GM19035 (cell line): ENCODE results near the gene UTP11.
A peak's percentile ranks its signal among the peaks of the same experiment; 100 is the strongest.
"Not testable (repeated sequence)": the region's sequence is repeated elsewhere in the genome, so short reads cannot be mapped to it uniquely, and the experiment has no call there.

ENCODE experiments used
- ATAC-seq: cut with Tn5 transposase; IDR thresholded peaks from one replicate; pipeline ENCODE4 v1.9.1; 2021; ENCODE audit not compliant: unreplicated experiment

The UTP11 gene

GRCh38 chr1:38012363-38013226 lies at the start of gene UTP11:
UTP11 (plus strand) TSS chr1:38012734; CDS start chr1:38012803, 69 bp downstream.
- peak; percentile 91 for ATAC-seq

- not testable (repeated sequence) for ATAC-seq
These were observed 48.4 kb upstream of the UTP11 start for GRCh38 chr1:37964106-37964505.

GRCh38 chr1:37965301-37965700 lies 47.2 kb upstream of the UTP11 start:
- ATAC-seq, result no peak

GRCh38 chr1:37973684-37974083 lies 38.9 kb upstream of the UTP11 start:
- not testable (repeated sequence) for ATAC-seq

GRCh38 chr1:37974567-37974966 lies 38.0 kb upstream of the UTP11 start:
- ATAC-seq, result no peak

- ATAC-seq, result not testable (repeated sequence)
These were observed 37.5 kb upstream of the UTP11 start for GRCh38 chr1:37975083-37975482.

- no peak for ATAC-seq
These were observed 34.0 kb upstream of the UTP11 start for GRCh38 chr1:37978541-37978940.

- no peak for ATAC-seq
These were observed 29.0 kb upstream of the UTP11 start for GRCh38 chr1:37983546-37983945.

GRCh38 chr1:37987679-37988078 lies 24.9 kb upstream of the UTP11 start:
- no peak for ATAC-seq

- peak; percentile 1 for ATAC-seq
These were observed 23.1 kb upstream of the UTP11 start for GRCh38 chr1:37989361-37989930.

- ATAC-seq, result no peak
These were observed 17.5 kb upstream of the UTP11 start for GRCh38 chr1:37994886-37995566.

- ATAC-seq, result no peak
These were observed 16.7 kb upstream of the UTP11 start for GRCh38 chr1:37995751-37996345.

- ATAC-seq, result no peak
These were observed 15.1 kb upstream of the UTP11 start for GRCh38 chr1:37997256-37998088.

GRCh38 chr1:37998089-37998808 lies 14.3 kb upstream of the UTP11 start:
- no peak for ATAC-seq

- ATAC-seq, result no peak
These were observed 13.6 kb upstream of the UTP11 start for GRCh38 chr1:37998913-37999429.

GRCh38 chr1:37999430-38000232 lies 12.9 kb upstream of the UTP11 start:
- no peak for ATAC-seq

GRCh38 chr1:38000233-38000528 lies 12.4 kb upstream of the UTP11 start:
- no peak for ATAC-seq

GRCh38 chr1:38000529-38001455 lies 11.7 kb upstream of the UTP11 start:
- ATAC-seq, result no peak
